ENCODE measurements around the gene ADORA1. TPM values are rescaled to one million over a fixed set of nuclear protein-coding genes. Genes with fewer than 3 reads are reported as not detected.

The ADORA1 gene
- total and polyA plus RNA-seq, 4 donors, result 0.33 to 1.1 (median 0.37) TPM

DNA sequence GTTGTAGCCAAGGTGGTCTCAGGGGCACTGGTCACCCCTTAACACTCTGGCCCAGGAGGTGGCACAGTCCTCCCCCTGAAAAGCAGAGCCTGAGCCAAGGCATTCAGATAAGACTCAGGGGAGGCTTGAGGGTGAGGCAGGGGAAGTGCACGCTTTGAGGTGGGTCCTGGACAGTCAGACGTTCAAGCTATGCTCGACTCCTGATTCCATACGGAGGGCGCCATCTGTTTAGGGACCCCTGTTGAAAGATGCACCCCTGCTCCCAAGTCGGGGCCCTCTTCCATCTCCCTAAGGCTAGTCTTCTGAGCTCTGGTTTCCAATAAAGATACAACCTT, 71.9 kb downstream of the ADORA1 start:
- 94% methylated on average over 6 of the region's 6 CpGs for WGBS
- Histone ChIP-seq H3K27ac (ENCODE audit: low read depth in 1 of 2, low read length in 2 of 2) (peak overlapping the region in 1 of 2 donors; percentile 26), H3K9me3 (ENCODE audit: control insufficient read depth in 4 of 4, low read length in 3 of 4) (no peaks in the 10 kb centered on the region)

More for the DNA sequence above, 71.9 kb downstream of the ADORA1 start:
- TF ChIP-seq, protein P1, sequence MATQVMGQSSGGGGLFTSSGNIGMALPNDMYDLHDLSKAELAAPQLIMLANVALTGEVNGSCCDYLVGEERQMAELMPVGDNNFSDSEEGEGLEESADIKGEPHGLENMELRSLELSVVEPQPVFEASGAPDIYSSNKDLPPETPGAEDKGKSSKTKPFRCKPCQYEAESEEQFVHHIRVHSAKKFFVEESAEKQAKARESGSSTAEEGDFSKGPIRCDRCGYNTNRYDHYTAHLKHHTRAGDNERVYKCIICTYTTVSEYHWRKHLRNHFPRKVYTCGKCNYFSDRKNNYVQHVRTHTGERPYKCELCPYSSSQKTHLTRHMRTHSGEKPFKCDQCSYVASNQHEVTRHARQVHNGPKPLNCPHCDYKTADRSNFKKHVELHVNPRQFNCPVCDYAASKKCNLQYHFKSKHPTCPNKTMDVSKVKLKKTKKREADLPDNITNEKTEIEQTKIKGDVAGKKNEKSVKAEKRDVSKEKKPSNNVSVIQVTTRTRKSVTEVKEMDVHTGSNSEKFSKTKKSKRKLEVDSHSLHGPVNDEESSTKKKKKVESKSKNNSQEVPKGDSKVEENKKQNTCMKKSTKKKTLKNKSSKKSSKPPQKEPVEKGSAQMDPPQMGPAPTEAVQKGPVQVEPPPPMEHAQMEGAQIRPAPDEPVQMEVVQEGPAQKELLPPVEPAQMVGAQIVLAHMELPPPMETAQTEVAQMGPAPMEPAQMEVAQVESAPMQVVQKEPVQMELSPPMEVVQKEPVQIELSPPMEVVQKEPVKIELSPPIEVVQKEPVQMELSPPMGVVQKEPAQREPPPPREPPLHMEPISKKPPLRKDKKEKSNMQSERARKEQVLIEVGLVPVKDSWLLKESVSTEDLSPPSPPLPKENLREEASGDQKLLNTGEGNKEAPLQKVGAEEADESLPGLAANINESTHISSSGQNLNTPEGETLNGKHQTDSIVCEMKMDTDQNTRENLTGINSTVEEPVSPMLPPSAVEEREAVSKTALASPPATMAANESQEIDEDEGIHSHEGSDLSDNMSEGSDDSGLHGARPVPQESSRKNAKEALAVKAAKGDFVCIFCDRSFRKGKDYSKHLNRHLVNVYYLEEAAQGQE (IDR thresholded peaks at IDR 0.05), result no peak
- TF ChIP-seq, protein P2, sequence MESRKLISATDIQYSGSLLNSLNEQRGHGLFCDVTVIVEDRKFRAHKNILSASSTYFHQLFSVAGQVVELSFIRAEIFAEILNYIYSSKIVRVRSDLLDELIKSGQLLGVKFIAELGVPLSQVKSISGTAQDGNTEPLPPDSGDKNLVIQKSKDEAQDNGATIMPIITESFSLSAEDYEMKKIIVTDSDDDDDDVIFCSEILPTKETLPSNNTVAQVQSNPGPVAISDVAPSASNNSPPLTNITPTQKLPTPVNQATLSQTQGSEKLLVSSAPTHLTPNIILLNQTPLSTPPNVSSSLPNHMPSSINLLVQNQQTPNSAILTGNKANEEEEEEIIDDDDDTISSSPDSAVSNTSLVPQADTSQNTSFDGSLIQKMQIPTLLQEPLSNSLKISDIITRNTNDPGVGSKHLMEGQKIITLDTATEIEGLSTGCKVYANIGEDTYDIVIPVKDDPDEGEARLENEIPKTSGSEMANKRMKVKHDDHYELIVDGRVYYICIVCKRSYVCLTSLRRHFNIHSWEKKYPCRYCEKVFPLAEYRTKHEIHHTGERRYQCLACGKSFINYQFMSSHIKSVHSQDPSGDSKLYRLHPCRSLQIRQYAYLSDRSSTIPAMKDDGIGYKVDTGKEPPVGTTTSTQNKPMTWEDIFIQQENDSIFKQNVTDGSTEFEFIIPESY (IDR thresholded peaks at IDR 0.05), result no peak
- TF ChIP-seq, protein P3, sequence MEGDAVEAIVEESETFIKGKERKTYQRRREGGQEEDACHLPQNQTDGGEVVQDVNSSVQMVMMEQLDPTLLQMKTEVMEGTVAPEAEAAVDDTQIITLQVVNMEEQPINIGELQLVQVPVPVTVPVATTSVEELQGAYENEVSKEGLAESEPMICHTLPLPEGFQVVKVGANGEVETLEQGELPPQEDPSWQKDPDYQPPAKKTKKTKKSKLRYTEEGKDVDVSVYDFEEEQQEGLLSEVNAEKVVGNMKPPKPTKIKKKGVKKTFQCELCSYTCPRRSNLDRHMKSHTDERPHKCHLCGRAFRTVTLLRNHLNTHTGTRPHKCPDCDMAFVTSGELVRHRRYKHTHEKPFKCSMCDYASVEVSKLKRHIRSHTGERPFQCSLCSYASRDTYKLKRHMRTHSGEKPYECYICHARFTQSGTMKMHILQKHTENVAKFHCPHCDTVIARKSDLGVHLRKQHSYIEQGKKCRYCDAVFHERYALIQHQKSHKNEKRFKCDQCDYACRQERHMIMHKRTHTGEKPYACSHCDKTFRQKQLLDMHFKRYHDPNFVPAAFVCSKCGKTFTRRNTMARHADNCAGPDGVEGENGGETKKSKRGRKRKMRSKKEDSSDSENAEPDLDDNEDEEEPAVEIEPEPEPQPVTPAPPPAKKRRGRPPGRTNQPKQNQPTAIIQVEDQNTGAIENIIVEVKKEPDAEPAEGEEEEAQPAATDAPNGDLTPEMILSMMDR (IDR thresholded peaks at IDR 0.05; ENCODE audit: low read depth, low read length, missing input control), result no peak
- no peak for TF ChIP-seq EGR1 (IDR thresholded peaks at IDR 0.05; ENCODE audit: low read depth in 2 of 2)
- no peak for TF ChIP-seq JUND (IDR thresholded peaks at IDR 0.05)
- TF ChIP-seq SP1 (IDR thresholded peaks at IDR 0.05), result no peak
- no peak for TF ChIP-seq HNF4A (conservative IDR thresholded peaks at IDR 0.05)
- TF ChIP-seq RAD21 (IDR thresholded peaks at IDR 0.05), result no peak
- no peak for TF ChIP-seq FOXA1 (IDR thresholded peaks at IDR 0.05)
- no peak for TF ChIP-seq YY1 (IDR thresholded peaks at IDR 0.05)
- no peak for TF ChIP-seq RXRA (IDR thresholded peaks at IDR 0.05)
- TF ChIP-seq, protein P4, sequence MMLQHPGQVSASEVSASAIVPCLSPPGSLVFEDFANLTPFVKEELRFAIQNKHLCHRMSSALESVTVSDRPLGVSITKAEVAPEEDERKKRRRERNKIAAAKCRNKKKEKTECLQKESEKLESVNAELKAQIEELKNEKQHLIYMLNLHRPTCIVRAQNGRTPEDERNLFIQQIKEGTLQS (IDR thresholded peaks at IDR 0.05), result no peak
- no peak for TF ChIP-seq GABPA (IDR thresholded peaks at IDR 0.05 in 1 of 2, conservative IDR thresholded peaks at IDR 0.05 in 1 of 2)
- TF ChIP-seq TAF1 (conservative IDR thresholded peaks at IDR 0.05), result no peak
- TF ChIP-seq FOXA2 (IDR thresholded peaks at IDR 0.05), result no peak
- TF ChIP-seq, protein P5, sequence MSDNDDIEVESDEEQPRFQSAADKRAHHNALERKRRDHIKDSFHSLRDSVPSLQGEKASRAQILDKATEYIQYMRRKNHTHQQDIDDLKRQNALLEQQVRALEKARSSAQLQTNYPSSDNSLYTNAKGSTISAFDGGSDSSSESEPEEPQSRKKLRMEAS (IDR thresholded peaks at IDR 0.05), result no peak
- no peak for TF ChIP-seq HNF4G (IDR thresholded peaks at IDR 0.05)
- Histone ChIP-seq H3K9ac (ENCODE audit: low read depth in 1 of 2, low read length in 2 of 2) (no peak overlapping the region), H3K4me1 (ENCODE audit: control insufficient read depth in 4 of 4, insufficient read depth in 4 of 4, low read length in 3 of 4) (peaks cover 0 to 17% (median 8%) of the 10 kb centered on the region in 4 donors), H3K4me3 (ENCODE audit: low read depth in 1 of 3, low read length in 3 of 3) (no peak overlapping the region), H3K27me3 (ENCODE audit: control insufficient read depth in 4 of 4, insufficient read depth in 4 of 4, low read length in 3 of 4) (no peaks in the 10 kb centered on the region), H3K36me3 (ENCODE audit: control insufficient read depth in 4 of 4, insufficient read depth in 3 of 4, low read depth in 1 of 4, low read length in 3 of 4) (no peaks in the 10 kb centered on the region)
- no peak for DNase-seq (ENCODE audit: low spot score)
